Common myeloid progenitor, CD34-positive (primary cell): ENCODE results near the gene DIPK1A.

Experiments used
- CTCF ChIA-PET: fragments of 350-600 bp; sonication (Branson Sonifier 250); formaldehyde crosslinking; loops from one replicate; lab custom pipeline; 2021; ENCODE audit warnings: antibody characterized with exemption; lab: Charles Lee
- POLR2A ChIA-PET: fragments of 350-600 bp; sonication (Branson Sonifier 250); formaldehyde crosslinking; loops from one replicate; lab custom pipeline; 2021; ENCODE audit warnings: antibody characterized with exemption; lab: Charles Lee
- DNase-seq, 3 donors: peaks; one replicate each; pipeline versions ENCODE4 v3.0.0 to v3.0.0-alpha.2; 2013
- H3K27ac ChIP-seq, 2 experiments: 1 replicate in 1 of 2; 2 replicates in 1 of 2; pipeline ENCODE4 v1.7.0; 2013; ENCODE audit warnings: inconsistent platforms in 2 of 2, low read length in 2 of 2, mild to moderate bottlenecking in 2 of 2, low read depth in 1 of 2, moderate library complexity in 1 of 2; ENCODE audit not compliant: severe bottlenecking in 2 of 2, insufficient read depth in 1 of 2, poor library complexity in 1 of 2
- H3K27me3 ChIP-seq, 5 experiments: replicated peaks in 2 of 5; 1 replicate in 3 of 5; 2 replicates in 2 of 5; pipeline versions ENCODE4 v1.6.1 to v1.7.0; 2013; ENCODE audit warnings: low read length in 4 of 5, mild to moderate bottlenecking in 2 of 5, moderate library complexity in 2 of 5, inconsistent platforms in 1 of 5; ENCODE audit not compliant: insufficient read depth in 5 of 5, control insufficient read depth in 4 of 5
- H3K36me3 ChIP-seq, 4 experiments: 1 replicate in 2 of 4; 2 replicates in 2 of 4; pipeline versions ENCODE4 v1.6.1 to v1.7.0; 2013; ENCODE audit warnings: low read length in 3 of 4, control low read depth in 1 of 4, mild to moderate bottlenecking in 1 of 4; ENCODE audit not compliant: control insufficient read depth in 4 of 4, insufficient read depth in 4 of 4
- H3K4me1 ChIP-seq, 4 experiments: 1 replicate in 3 of 4; 2 replicates in 1 of 4; pipeline versions ENCODE4 v1.6.1 to v1.7.1; 2013; ENCODE audit warnings: low read length in 3 of 4, mild to moderate bottlenecking in 3 of 4, control low read depth in 1 of 4, inconsistent platforms in 1 of 4, moderate library complexity in 1 of 4; ENCODE audit not compliant: control insufficient read depth in 4 of 4, insufficient read depth in 4 of 4; ENCODE audit errors: control extremely low read depth in 1 of 4
- H3K4me3 ChIP-seq, 7 experiments: 1 replicate in 4 of 7; 2 replicates in 3 of 7; pipeline versions ENCODE4 v1.5.1 to v1.7.0; 2013; ENCODE audit warnings: mild to moderate bottlenecking in 7 of 7, low read length in 6 of 7, moderate library complexity in 6 of 7, inconsistent platforms in 2 of 7, low read depth in 2 of 7, control low read depth in 1 of 7; ENCODE audit not compliant: insufficient read depth in 4 of 7, control insufficient read depth in 1 of 7; ENCODE audit errors: extremely low read depth in 1 of 7
- H3K9me3 ChIP-seq, 5 experiments: 1 replicate in 4 of 5; 2 replicates in 1 of 5; pipeline versions ENCODE4 v1.6.1 to v1.7.1; 2013; ENCODE audit warnings: low read length in 4 of 5, mild to moderate bottlenecking in 2 of 5, inconsistent platforms in 1 of 5, low read depth in 1 of 5, moderate library complexity in 1 of 5; ENCODE audit not compliant: control insufficient read depth in 4 of 5, insufficient read depth in 2 of 5; ENCODE audit errors: control extremely low read depth in 1 of 5
- WGBS: methylation state at CpG from one replicate; pipeline ENCODE4 v1.1.5; 2013; ENCODE audit not compliant: insufficient coverage; 5-methylcytosine and 5-hydroxymethylcytosine counted together

The DIPK1A gene

GRCh38 chr1:92857817-92858216 is 103.4 kb downstream of the DIPK1A start:
- Histone ChIP-seq H3K27ac (no peak overlapping the region), H3K4me1 (peaks cover 0 to 4% (median under 1%) of the 10 kb centered on the region in 4 experiments), H3K27me3 (peaks cover 0 to 4% (median 0%) of the 10 kb centered on the region in 5 experiments), H3K36me3 (no peaks in the 10 kb centered on the region), H3K9me3 (no peaks in the 10 kb centered on the region), H3K4me3 (no peak overlapping the region)
- ChIA-PET POLR2A (no interaction called here), CTCF (interaction anchor here (0.6 to 6.6 kb wide), 9 partner anchors 20 to 204 kb away, joined by 3 to 76 read pairs (median 8); partner anchors contain the start of gene DIPK1A)
- no peak for DNase-seq
- WGBS = 94% methylated on average over 2 of the region's 5 CpGs

GRCh38 chr1:92855236-92855635 is 106.0 kb downstream of the DIPK1A start:
- no peak overlapping the region for H3K27ac ChIP-seq
- H3K27me3 ChIP-seq = peaks cover 0 to 4% (median 0%) of the 10 kb centered on the region in 5 experiments
- no peak for DNase-seq
- no peaks in the 10 kb centered on the region for H3K36me3 ChIP-seq
- H3K4me3 ChIP-seq = no peak overlapping the region
- POLR2A ChIA-PET = no interaction called here
- CTCF ChIA-PET = interaction anchor here (0.9 to 6.6 kb wide), 5 partner anchors 8 to 206 kb away, joined by 3 to 76 read pairs (median 4); no protein-coding TSS in a partner anchor
- no peaks in the 10 kb centered on the region for H3K9me3 ChIP-seq
- peaks cover 3 to 6% (median 5%) of the 10 kb centered on the region in 4 experiments for H3K4me1 ChIP-seq
- WGBS = no CpG with 5 or more reads among the region's 4 CpGs

- no peak overlapping the region for H3K27ac ChIP-seq
- POLR2A ChIA-PET = no interaction called here
- CTCF ChIA-PET = interaction anchor here (0.6 to 6.6 kb wide), 5 partner anchors 9 to 139 kb away, joined by 3 to 76 read pairs (median 4); no protein-coding TSS in a partner anchor
Observed at GRCh38 chr1:92854101-92854785, 107.0 kb downstream of the DIPK1A start.

GRCh38 chr1:92853299-92853698 is 108.0 kb downstream of the DIPK1A start:
- Histone ChIP-seq H3K4me3 (no peak overlapping the region), H3K27ac (no peak overlapping the region), H3K4me1 (peaks cover 2 to 5% (median 4%) of the 10 kb centered on the region in 4 experiments), H3K27me3 (peaks cover 0 to 4% (median 0%) of the 10 kb centered on the region in 5 experiments), H3K36me3 (no peaks in the 10 kb centered on the region), H3K9me3 (no peaks in the 10 kb centered on the region)
- WGBS = 0% methylated on average over 1 of the region's 2 CpGs
- ChIA-PET CTCF (interaction anchor here (1.6 to 5.1 kb wide), 5 partner anchors 14 to 141 kb away, joined by 4 to 20 read pairs (median 5); no protein-coding TSS in a partner anchor), POLR2A (no interaction called here)
- peak in 2 of 3 donors; percentile 42 to 58 for DNase-seq

More at GRCh38 chr1:92854101-92854785, 107.0 kb downstream of the DIPK1A start:
- no peak for DNase-seq
- Histone ChIP-seq H3K4me1 (peaks cover 3 to 5% (median 4%) of the 10 kb centered on the region in 4 experiments), H3K27me3 (peaks cover 0 to 4% (median 0%) of the 10 kb centered on the region in 5 experiments), H3K4me3 (no peak overlapping the region), H3K36me3 (no peaks in the 10 kb centered on the region), H3K9me3 (no peaks in the 10 kb centered on the region)

GRCh38 chr1:92851729-92852128 is 109.5 kb downstream of the DIPK1A start:
- Histone ChIP-seq H3K4me3 (no peak overlapping the region), H3K27me3 (no peaks in the 10 kb centered on the region), H3K27ac (no peak overlapping the region), H3K36me3 (no peaks in the 10 kb centered on the region), H3K9me3 (no peaks in the 10 kb centered on the region), H3K4me1 (peaks cover 2 to 5% (median 4%) of the 10 kb centered on the region in 4 experiments)
- POLR2A ChIA-PET = no interaction called here
- CTCF ChIA-PET = interaction anchor here (1.2 to 5.1 kb wide), 6 partner anchors 12 to 142 kb away, joined by 3 to 20 read pairs (median 5); no protein-coding TSS in a partner anchor
- DNase-seq = peak in 2 of 3 donors; percentile 20 to 32
- 88% methylated on average over 1 of the region's 2 CpGs for WGBS

GRCh38 chr1:92850019-92850418 is 111.2 kb downstream of the DIPK1A start:
- DNase-seq = no peak
- no peaks in the 10 kb centered on the region for H3K9me3 ChIP-seq
- 100% methylated on average over 1 of the region's 3 CpGs for WGBS
- no peaks in the 10 kb centered on the region for H3K27me3 ChIP-seq
- H3K27ac ChIP-seq = no peak overlapping the region
- peaks cover 2 to 5% (median 4%) of the 10 kb centered on the region in 4 experiments for H3K4me1 ChIP-seq
- ChIA-PET CTCF (interaction anchor here (1.1 to 5.1 kb wide), 3 partner anchors 10 to 144 kb away, joined by 3 to 20 read pairs (median 13); no protein-coding TSS in a partner anchor), POLR2A (no interaction called here)
- H3K36me3 ChIP-seq = no peaks in the 10 kb centered on the region
- H3K4me3 ChIP-seq = no peak overlapping the region

GRCh38 chr1:92848201-92848600 is 113.1 kb downstream of the DIPK1A start:
- Histone ChIP-seq H3K9me3 (no peaks in the 10 kb centered on the region), H3K36me3 (peaks cover 5 to 10% (median 8%) of the 10 kb centered on the region in 4 experiments), H3K4me3 (no peak overlapping the region), H3K27ac (no peak overlapping the region), H3K27me3 (no peaks in the 10 kb centered on the region), H3K4me1 (peaks cover 2 to 5% (median 4%) of the 10 kb centered on the region in 4 experiments)
- DNase-seq = no peak
- ChIA-PET POLR2A (no interaction called here), CTCF (interaction anchor here (3.6 kb wide), 1 partner anchor 11 kb away, joined by 13 read pairs; no protein-coding TSS in a partner anchor)
- 100% methylated on average over 4 of the region's 4 CpGs for WGBS
